Loucy (cell line): ENCODE measurements around the gene OR7D4.

ENCODE experiments used
- H2AFZ ChIP-seq: fragments of 200-600 bp; sonication (generic); 2 replicates; pipeline ENCODE4 v1.6.0; 2016; ENCODE audit warnings: antibody characterized with exemption, mild to moderate bottlenecking, low read length, moderate library complexity
- H3F3A ChIP-seq: fragments of 200-600 bp; 2 replicates; pipeline ENCODE4 v1.6.0; 2016; ENCODE audit warnings: antibody characterized with exemption, low read depth, mild to moderate bottlenecking
- H3K27me3 ChIP-seq: fragments of 200-600 bp; sonication (generic); 2 replicates; pipeline ENCODE4 v1.6.1; 2014; ENCODE audit warnings: low read length, mild to moderate bottlenecking; ENCODE audit not compliant: insufficient read depth, poor library complexity, severe bottlenecking
- H3K36me3 ChIP-seq: fragments of 200-600 bp; sonication (generic); 2 replicates; pipeline ENCODE4 v1.6.1; 2016; ENCODE audit warnings: low read length; ENCODE audit not compliant: insufficient read depth
- H3K4me1 ChIP-seq: fragments of 200-600 bp; sonication (generic); 2 replicates; pipeline ENCODE4 v1.5.1; 2014; ENCODE audit warnings: low read length, mild to moderate bottlenecking; ENCODE audit not compliant: insufficient read depth, poor library complexity, severe bottlenecking
- H3K4me2 ChIP-seq: fragments of 200-600 bp; sonication (generic); 2 replicates; pipeline ENCODE4 v1.6.0; 2014; ENCODE audit warnings: antibody characterized with exemption, low read length, low read depth, mild to moderate bottlenecking; ENCODE audit not compliant: poor library complexity, severe bottlenecking
- H3K4me3 ChIP-seq: fragments of 200-600 bp; sonication (generic); 2 replicates; pipeline ENCODE4 v1.5.1; 2014; ENCODE audit warnings: low read length, mild to moderate bottlenecking, mixed read lengths; ENCODE audit not compliant: poor library complexity, severe bottlenecking
- H3K79me2 ChIP-seq: fragments of 200-600 bp; sonication (generic); 2 replicates; pipeline ENCODE4 v1.6.1; 2014; ENCODE audit warnings: low read length; ENCODE audit not compliant: insufficient read depth
- H3K9ac ChIP-seq: fragments of 200-600 bp; sonication (generic); 2 replicates; pipeline ENCODE4 v1.6.0; 2014; ENCODE audit warnings: mild to moderate bottlenecking, low read depth, low read length, moderate library complexity; ENCODE audit not compliant: poor library complexity, severe bottlenecking
- H3K9me2 ChIP-seq: fragments of 200-600 bp; sonication (generic); replicated peaks from 2 replicates; pipeline ENCODE4 v1.6.1; 2016; ENCODE audit warnings: low read depth, low read length, mixed read lengths
- H3K9me3 ChIP-seq: fragments of 200-600 bp; sonication (generic); 2 replicates; pipeline ENCODE4 v1.6.1; 2014; ENCODE audit warnings: mild to moderate bottlenecking, antibody characterized with exemption, low read length, low read depth; ENCODE audit not compliant: insufficient read depth
- H4K20me1 ChIP-seq: fragments of 200-600 bp; sonication (generic); 2 replicates; pipeline ENCODE4 v1.6.0; 2014; ENCODE audit warnings: antibody characterized with exemption, low read length, mild to moderate bottlenecking; ENCODE audit not compliant: insufficient read depth, poor library complexity, severe bottlenecking
- CTCF ChIP-seq: fragments of 200-600 bp; sonication (generic); conservative IDR thresholded peaks from 2 replicates; pipeline ENCODE4 v1.5.1; 2014; ENCODE audit warnings: mild to moderate bottlenecking, antibody characterized with exemption, low read length
- EZH2phosphoT487 ChIP-seq: fragments of 200-600 bp; IDR thresholded peaks from 2 replicates; pipeline ENCODE4 v1.6.1; 2018; ENCODE audit warnings: antibody characterized with exemption, mild to moderate bottlenecking, moderate library complexity, borderline replicate concordance

Gene OR7D4

GRCh38 chr19:9183000-9183399 lies 36.4 kb downstream of the OR7D4 start:
- H2AFZ ChIP-seq: no peak overlapping the region
- H3F3A ChIP-seq: no peaks in the 10 kb centered on the region
- no peaks in the 10 kb centered on the region for H3K27me3 ChIP-seq
- no peaks in the 10 kb centered on the region for H3K9me2 ChIP-seq
- no peak overlapping the region for H3K4me2 ChIP-seq
- H3K4me1 ChIP-seq: no peaks in the 10 kb centered on the region
- H4K20me1 ChIP-seq: no peaks in the 10 kb centered on the region
- H3K9ac ChIP-seq: no peak overlapping the region
- H3K79me2 ChIP-seq: no peaks in the 10 kb centered on the region
- no peak for TF ChIP-seq CTCF
- no peak for TF ChIP-seq EZH2phosphoT487
- no peak overlapping the region for H3K4me3 ChIP-seq
- H3K36me3 ChIP-seq: no peaks in the 10 kb centered on the region
- H3K9me3 ChIP-seq: no peaks in the 10 kb centered on the region

- H3K9ac ChIP-seq: no peak within 1 kb of the TSS
- TF ChIP-seq EZH2phosphoT487: no peak
- no peak for TF ChIP-seq CTCF
- no peaks in the 10 kb centered on the region for H3K36me3 ChIP-seq
These were observed 40.5 kb downstream of the OR7D4 start, which contains the start of gene OR7D2 for GRCh38 chr19:9178901-9179300. TSS of gene OR7D2 (plus strand) at chr19:9178979. CDS start at chr19:9185782, 6,803 bp downstream.

GRCh38 chr19:9175326-9175725 lies 44.1 kb downstream of the OR7D4 start:
- Histone ChIP-seq H3K27me3 (no peaks in the 10 kb centered on the region), H3K4me3 (no peak overlapping the region), H3K9me2 (no peaks in the 10 kb centered on the region), H2AFZ (no peak overlapping the region), H3K9ac (no peak overlapping the region), H3K79me2 (no peaks in the 10 kb centered on the region), H3K4me2 (no peak overlapping the region), H3K4me1 (no peaks in the 10 kb centered on the region), H3K9me3 (no peaks in the 10 kb centered on the region), H4K20me1 (no peaks in the 10 kb centered on the region), H3F3A (no peaks in the 10 kb centered on the region), H3K36me3 (no peaks in the 10 kb centered on the region)
- no peak for TF ChIP-seq CTCF
- no peak for TF ChIP-seq EZH2phosphoT487

More at GRCh38 chr19:9178901-9179300, 40.5 kb downstream of the OR7D4 start, which contains the start of gene OR7D2:
- Histone ChIP-seq H3K79me2 (no peaks in the 10 kb centered on the region), H3K9me3 (no peaks in the 10 kb centered on the region), H3K4me1 (no peaks in the 10 kb centered on the region), H4K20me1 (no peaks in the 10 kb centered on the region), H3K9me2 (no peaks in the 10 kb centered on the region), H2AFZ (no peak within 1 kb of the TSS), H3K4me2 (no peak within 1 kb of the TSS), H3K4me3 (no peak within 1 kb of the TSS), H3K27me3 (no peaks in the 10 kb centered on the region), H3F3A (no peaks in the 10 kb centered on the region)
